ENCODE results near the gene C11orf86.

C11orf86 gene

DNA sequence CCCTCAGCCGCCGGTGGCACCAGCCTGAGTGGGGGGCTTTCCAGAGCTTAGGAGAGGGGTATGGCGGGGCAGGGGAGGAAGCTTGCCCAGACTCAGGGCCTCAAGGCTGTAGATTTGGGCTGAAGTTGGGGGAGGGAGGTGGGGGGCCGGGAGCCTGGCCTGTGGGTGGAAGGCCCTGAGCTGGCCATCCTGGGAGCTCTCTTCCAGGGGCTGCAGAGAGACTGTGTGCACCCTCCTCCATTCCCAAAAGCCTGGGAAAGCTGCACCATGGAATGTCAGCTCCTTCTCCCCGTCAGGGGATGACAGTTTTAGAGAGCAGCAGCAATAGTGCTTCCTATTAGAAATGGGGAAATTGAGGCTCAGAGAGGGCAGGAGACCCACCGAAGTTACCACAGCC, 48.9 kb downstream of the C11orf86 start:
- peak overlapping the region; percentile 36 for H3K4me3 ChIP-seq (ENCODE audit: low read depth, low read length)

DNA sequence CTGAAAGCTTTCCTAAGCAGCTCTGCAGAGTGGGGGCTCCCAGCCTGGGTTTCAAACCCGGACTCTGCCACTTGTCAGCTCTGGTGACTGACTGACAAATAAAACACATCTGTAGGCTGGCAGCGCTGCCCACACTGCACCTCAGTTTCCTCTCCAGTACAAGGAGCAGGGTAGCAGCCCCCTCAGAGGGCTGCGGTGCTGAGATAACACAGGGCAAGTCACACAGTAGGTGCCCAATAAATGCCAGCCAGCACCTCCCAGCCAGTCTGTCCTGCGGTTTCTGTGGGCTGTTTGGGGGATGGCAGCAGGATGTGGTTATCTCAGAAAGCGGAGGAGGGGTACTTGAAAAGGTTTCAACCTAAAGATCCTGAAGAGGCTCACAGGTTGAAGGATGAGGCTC, 49.3 kb downstream of the C11orf86 start:
- H3K4me3 ChIP-seq (ENCODE audit: low read depth, low read length), result no peak overlapping the region

DNA sequence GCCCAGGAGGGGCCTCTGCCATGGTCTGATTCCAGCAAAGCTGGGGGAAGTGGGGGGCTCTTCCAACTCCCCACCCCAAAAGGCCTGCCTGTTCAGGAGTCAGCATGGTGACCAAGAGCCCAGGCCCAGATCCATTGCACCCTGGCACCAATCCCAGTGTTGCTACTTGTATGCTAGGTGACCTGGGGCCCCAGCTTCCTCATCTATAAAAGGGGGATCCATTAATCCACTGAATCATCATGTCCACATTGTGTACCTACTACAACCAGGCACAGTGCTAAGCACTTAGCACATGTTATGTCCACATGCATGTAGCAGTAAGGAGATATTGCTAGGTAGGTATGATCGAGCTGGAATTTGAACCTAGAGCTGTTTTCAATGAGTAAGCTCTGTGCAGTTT, 49.9 kb downstream of the C11orf86 start:
- H3K4me3 ChIP-seq (ENCODE audit: low read depth, low read length), result no peak overlapping the region

DNA sequence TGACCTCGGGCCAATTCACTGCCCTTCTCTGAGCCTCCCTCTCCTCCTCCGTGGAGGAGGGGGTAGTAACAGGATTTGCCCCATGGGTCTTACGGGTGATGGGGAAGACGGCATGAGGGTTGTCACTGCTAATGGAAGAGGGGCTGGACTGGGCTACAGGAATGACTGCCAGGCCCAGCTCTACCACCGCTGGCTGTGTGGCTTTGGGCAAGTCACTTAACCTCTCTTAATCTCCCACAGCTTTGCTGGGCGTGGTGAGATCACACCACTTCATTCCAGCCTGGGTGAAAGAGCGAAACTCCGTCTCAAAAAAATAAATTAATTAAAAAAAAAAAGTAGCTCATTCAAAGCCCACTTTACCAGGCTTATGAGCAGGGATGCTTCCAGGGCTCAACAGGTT, 50.6 kb downstream of the C11orf86 start:
- no peak overlapping the region for H3K4me3 ChIP-seq (ENCODE audit: low read depth, low read length)
